ENCODE data around the gene MINDY3.

- TF ChIP-seq, protein P1, sequence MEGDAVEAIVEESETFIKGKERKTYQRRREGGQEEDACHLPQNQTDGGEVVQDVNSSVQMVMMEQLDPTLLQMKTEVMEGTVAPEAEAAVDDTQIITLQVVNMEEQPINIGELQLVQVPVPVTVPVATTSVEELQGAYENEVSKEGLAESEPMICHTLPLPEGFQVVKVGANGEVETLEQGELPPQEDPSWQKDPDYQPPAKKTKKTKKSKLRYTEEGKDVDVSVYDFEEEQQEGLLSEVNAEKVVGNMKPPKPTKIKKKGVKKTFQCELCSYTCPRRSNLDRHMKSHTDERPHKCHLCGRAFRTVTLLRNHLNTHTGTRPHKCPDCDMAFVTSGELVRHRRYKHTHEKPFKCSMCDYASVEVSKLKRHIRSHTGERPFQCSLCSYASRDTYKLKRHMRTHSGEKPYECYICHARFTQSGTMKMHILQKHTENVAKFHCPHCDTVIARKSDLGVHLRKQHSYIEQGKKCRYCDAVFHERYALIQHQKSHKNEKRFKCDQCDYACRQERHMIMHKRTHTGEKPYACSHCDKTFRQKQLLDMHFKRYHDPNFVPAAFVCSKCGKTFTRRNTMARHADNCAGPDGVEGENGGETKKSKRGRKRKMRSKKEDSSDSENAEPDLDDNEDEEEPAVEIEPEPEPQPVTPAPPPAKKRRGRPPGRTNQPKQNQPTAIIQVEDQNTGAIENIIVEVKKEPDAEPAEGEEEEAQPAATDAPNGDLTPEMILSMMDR (IDR thresholded peaks at IDR 0.05), result no peak
- TF ChIP-seq SIN3A (IDR thresholded peaks at IDR 0.05; ENCODE audit: borderline replicate concordance, insufficient read depth, low read depth, low read length) (no peak), POLR2AphosphoS5 (IDR thresholded peaks at IDR 0.05; ENCODE audit: low read depth, low read length) (no peak)
- TF ChIP-seq, protein P2, sequence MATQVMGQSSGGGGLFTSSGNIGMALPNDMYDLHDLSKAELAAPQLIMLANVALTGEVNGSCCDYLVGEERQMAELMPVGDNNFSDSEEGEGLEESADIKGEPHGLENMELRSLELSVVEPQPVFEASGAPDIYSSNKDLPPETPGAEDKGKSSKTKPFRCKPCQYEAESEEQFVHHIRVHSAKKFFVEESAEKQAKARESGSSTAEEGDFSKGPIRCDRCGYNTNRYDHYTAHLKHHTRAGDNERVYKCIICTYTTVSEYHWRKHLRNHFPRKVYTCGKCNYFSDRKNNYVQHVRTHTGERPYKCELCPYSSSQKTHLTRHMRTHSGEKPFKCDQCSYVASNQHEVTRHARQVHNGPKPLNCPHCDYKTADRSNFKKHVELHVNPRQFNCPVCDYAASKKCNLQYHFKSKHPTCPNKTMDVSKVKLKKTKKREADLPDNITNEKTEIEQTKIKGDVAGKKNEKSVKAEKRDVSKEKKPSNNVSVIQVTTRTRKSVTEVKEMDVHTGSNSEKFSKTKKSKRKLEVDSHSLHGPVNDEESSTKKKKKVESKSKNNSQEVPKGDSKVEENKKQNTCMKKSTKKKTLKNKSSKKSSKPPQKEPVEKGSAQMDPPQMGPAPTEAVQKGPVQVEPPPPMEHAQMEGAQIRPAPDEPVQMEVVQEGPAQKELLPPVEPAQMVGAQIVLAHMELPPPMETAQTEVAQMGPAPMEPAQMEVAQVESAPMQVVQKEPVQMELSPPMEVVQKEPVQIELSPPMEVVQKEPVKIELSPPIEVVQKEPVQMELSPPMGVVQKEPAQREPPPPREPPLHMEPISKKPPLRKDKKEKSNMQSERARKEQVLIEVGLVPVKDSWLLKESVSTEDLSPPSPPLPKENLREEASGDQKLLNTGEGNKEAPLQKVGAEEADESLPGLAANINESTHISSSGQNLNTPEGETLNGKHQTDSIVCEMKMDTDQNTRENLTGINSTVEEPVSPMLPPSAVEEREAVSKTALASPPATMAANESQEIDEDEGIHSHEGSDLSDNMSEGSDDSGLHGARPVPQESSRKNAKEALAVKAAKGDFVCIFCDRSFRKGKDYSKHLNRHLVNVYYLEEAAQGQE (IDR thresholded peaks at IDR 0.05; ENCODE audit: insufficient read depth in 1 of 2, low read depth in 2 of 2, low read length in 1 of 2), result no peak
Measured at GRCh38 chr10:15814565-15814964, 45.7 kb downstream of the MINDY3 start.

Data from Panc1 (cell line).